SK-N-MC (cell line): Measurements from ENCODE around the gene PYDC2.

ENCODE experiments used
- EZH2 ChIP-seq: fragments of 200-600 bp; sonication (generic); IDR thresholded peaks from one replicate; pipeline ENCODE4 v1.6.1; 2017; ENCODE audit warnings: antibody characterized with exemption
- FOXP2 ChIP-seq: optimal IDR thresholded peaks from 2 replicates; pipeline ENCODE3; 2011; ENCODE audit warnings: mild to moderate bottlenecking, moderate library complexity; ENCODE audit not compliant: insufficient read depth; ENCODE audit errors: extremely low read length, control extremely low read depth
- POLR2AphosphoS5 ChIP-seq: IDR thresholded peaks from 2 replicates; pipeline ENCODE4 v1.6.1; 2012; ENCODE audit warnings: mild to moderate bottlenecking, low read depth, low read length, borderline replicate concordance

DNA sequence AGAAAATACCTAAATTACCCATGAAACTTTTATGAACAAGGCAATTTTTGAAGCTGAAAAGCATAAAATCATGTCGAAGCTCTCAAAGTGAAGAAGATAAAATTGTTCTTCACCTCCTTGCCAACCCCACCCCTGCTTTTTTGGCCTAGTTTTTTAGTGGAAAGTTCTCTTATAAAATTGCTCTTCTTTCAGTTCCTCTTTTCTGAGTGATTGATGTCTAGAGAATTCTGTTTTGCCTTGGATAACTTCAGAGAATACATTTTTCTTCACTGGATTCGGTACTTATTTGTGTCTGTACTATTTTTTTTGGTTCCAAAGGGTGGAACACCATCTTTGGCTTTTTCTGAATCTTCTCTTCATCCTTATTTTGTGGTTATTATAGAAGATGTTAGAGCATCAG lies 25.0 kb upstream of the PYDC2 start:
- no peak for TF ChIP-seq POLR2AphosphoS5
- no peak for TF ChIP-seq FOXP2
- TF ChIP-seq EZH2 = no peak
